Right renal cortex interstitium (tissue), 3 donors: ENCODE measurements around the gene EXOC6B. TPM values are rescaled to one million over a fixed set of nuclear protein-coding genes. Genes with fewer than 3 reads are reported as not detected.

Experiments
- DNase-seq, 3 donors: peaks; one replicate each; pipeline ENCODE4 v3.0.0-alpha.2; 2013; ENCODE audit warnings: low read depth in 3 of 3, low spot score in 2 of 3
- polyA plus RNA-seq, 3 donors: library from polyadenylated mRNA; unstranded; fragments of 120-200 nt; gene quantifications; one replicate each; pipeline ENCODE4 v1.2.1, GENCODE V29; 2013; ENCODE audit not compliant: insufficient read length in 3 of 3

EXOC6B gene
- polyA plus RNA-seq, 3 donors = 23.6 to 25.8 (median 24.0) TPM

DNA sequence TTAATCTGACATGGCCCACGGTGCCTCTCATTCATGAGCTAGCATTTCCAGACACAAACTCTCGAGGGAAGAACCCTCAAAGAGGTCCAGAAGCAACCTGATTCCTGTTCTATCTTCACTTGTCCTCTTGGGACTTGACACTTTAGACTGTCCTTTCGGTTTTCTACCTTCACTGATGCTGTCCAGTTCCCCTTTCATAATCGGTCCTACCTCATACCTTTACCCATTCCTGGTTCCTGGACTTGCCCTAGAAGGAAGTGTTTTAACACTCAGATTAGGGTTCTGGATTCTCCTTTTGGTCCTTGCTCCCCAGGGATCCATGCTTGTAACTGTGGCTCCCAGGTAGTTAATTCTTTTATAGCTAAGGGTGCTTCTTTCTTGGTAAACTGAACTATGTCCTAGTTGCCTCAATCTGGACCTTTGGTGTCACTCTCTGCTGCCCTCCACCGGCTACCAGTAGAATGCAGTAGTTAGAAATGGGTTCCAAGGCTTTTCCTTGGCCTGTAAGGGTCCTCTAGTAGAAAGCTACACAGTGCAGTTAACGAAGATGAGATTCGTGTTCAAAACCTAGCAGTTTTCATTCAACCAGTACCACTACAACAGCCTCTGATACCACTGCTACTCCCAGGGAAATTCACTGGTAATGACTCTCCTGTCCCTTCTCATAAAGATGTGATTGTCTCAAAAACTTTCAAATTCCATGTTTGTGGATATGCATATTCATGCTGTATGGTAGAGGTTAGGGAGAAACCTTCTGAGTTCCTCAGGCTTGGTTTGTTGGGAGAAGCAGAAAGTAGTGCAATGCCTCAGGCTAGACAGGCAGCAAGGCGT is 500.0 kb downstream of the EXOC6B start:
- no peak for DNase-seq

DNA sequence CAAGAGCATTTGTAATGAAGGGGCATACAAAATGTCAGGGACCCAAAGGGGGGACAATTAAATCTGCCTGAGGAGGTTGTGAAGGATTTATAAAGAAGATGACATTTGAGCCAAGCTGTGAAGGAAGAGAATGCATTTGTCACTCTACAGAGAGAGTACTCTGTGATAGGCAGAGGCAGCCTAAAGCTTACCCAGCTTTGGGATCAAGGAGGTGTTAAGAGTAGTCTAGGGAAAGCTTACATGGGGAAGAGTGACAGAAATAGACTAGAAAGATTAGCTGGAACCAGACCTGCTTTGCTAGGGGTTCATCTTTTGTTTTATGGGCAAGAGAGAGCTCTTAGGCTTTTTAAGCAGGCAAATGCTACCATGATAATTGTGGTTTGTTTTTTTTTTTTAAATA is 509.1 kb downstream of the EXOC6B start:
- DNase-seq = no peak

DNA sequence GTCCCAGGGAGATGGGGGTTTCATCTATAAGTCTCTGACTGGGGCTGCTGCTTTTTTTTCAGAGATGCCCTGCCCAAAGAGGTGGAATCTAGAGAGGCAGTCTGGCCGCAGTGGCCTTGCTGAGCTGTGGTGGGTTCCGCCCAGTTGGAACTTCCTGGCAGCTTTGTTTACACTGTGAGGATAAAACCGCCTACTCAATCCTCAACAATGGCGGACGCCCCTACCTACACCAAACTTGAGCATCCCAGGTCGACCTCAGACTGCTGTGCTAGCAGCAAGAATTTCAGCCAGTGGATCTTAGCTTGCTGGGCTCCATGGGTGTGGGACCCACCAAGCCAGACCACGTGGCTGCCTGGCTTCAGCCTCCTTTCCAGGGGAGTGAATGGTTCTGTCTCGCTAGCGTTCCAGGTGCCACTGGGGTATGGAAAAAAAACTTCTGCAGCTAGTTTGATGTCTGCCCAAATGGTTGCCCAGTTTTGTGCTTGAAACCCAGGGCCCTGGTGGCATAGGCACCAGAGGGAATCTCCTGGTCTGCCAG is 525.6 kb downstream of the EXOC6B start:
- DNase-seq = no peak

DNA sequence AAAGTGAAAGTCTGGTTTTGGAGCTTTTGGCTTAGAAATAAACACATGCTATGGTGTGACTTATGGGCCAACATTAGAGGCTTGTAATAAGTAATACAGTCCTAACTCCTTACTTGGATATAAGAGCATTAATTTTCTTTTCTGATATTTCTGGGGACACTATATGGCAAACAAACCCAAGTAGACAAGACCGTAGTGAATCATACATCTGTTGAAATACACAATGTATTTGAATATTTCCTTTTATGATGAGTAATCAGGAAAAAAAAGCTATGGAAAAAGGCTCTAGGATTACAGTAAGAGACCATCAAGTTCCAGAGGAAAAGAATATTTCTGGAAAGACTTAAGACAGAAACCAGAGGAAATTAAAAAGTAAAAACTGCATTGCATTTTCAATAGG is 532.2 kb downstream of the EXOC6B start:
- no peak for DNase-seq

DNA sequence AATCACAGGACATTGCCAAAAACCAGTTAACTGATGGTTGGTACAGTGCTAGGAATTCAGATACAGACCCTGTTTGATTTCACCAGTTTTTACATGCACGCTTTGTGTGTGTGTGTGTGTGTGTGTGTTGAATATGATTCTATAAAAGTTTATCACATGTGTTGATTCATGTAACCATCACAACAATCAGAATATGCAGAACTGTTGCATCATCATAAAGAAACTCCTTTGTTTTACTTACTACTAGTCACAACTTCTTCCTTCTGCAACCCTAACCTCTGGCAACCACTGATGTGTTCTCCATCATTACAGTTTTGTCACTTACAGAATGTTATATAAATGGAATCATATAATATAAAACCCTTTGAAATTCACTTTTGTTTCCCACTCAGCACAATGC is 533.4 kb downstream of the EXOC6B start:
- no peak for DNase-seq

DNA sequence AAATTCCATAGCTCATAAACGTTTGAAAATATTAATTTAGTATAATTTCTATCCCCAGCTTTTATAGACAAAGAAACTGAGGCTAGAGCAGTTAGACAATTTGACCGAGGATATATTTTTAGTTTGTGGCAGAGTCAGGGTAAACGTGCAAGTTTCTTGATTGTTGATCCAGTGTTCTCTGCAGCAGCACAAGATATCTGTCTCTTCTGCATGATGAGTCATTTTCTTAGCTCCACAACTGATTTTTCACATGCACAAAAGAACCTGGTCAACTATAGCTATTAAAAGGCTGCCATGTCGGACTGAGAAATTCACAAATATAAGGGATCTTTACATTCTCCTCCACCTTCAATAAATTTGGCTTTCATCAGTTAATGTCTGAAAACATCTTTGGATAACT is 534.8 kb downstream of the EXOC6B start:
- DNase-seq = no peak

DNA sequence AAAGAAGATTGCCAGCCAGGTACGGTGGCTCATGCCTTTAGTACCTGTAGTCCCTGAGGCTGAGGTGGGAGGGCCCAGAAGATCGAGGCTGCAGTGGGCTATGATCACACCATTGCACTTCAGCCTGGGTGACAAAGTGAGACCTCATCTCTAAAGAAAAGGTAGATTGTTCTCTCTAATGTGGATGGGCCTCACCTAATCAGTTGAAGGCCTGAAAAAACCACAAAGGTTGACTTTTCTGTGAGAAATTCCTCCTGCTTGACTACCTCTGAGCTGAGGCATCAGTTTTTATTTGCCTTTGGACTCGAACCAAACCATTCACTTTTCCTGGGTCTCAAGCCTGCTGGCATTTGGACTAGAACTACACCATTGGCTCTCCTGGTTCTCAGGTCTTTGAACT is 536.1 kb downstream of the EXOC6B start:
- DNase-seq = no peak

DNA sequence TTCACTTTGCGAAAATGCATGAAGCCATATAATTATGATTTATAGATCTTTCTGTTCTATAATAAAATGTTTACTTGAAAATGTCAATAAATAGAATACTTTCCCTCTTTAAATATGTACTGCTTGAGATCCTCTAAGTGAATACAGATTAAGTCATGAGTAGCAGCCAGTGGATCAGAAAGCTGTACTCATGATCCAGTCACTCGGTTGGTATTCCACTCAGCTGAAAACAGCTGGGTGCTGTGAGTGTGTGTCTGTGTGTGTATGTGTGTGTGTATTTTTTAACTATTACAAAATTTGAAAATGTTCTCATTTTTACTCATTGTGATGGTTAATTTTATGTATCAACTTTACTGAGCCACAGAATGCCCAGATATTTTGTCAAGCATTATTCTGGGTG is 536.5 kb downstream of the EXOC6B start:
- no peak for DNase-seq

DNA sequence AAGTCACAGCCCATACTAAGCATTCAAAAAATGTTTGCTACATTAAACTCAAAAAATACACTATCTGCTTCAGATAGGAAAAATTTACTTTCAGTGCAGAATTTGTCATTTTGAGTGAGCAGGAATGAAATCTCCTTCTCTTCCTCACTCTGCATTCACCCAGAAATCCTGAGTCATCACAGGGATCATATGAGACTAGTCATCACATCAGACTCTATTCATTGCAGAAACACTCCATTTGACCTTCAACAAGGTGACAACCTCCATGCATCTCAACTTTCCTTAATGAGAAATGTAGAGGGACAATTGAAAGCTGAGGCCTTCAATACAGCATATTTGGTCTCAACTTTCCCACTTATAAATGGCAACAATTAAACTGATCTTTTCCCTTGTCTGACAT is 547.8 kb downstream of the EXOC6B start:
- no peak for DNase-seq

DNA sequence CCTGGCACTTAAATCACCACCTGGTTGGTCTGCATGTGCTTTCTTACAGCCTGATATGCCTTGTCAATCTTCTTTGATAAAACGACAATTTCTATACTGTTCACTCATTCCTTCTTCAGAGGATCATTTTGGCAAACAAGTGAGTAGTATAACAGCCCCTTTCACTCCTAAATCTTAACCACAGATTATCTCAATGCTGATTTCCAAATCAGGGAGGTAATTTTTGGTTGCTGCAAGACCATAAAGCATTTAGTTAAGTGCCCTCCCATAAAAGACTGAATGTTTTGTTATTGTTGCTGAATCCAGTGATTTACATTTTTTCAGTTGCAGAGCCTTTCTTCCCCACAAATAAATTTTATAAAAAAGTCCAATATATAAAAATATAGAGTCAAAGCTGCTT is 549.0 kb downstream of the EXOC6B start:
- DNase-seq = no peak

DNA sequence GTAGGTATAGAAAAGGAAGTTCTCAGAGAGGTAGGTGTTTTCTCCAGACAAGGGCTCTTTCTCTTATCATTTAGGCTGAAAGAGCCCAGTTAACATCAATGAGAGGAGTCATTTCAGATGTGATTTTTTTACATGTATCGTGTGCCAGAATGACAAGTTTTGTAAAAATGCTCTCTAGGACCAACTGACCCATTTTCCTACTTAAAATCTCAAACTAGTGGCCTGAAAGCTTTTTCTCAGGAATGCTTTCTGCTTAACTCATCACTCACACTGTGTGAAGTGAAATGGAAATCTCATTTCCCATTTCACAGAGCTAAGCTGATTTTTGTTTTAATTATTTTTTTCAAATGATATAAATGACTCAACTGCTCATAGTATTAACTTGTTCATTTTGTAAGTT is 549.5 kb downstream of the EXOC6B start:
- no peak for DNase-seq

DNA sequence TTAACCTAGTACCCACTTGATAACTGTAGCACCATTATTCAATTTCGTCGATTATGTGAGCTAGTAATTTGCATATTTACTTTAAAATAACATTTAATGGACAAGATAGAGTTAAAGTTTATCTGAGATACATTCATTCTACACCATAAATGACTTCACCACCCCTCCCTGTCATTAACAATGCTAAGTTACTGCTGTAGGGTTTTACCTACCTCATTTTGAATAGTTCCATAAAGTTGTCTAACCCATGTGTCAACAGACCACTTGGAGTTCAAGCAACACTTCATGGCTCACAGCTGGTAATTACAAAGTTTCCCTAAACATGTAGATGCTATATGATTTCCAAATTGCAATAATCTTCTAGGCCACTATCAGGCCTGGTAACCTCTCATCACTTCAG is 550.7 kb downstream of the EXOC6B start:
- no peak for DNase-seq

DNA sequence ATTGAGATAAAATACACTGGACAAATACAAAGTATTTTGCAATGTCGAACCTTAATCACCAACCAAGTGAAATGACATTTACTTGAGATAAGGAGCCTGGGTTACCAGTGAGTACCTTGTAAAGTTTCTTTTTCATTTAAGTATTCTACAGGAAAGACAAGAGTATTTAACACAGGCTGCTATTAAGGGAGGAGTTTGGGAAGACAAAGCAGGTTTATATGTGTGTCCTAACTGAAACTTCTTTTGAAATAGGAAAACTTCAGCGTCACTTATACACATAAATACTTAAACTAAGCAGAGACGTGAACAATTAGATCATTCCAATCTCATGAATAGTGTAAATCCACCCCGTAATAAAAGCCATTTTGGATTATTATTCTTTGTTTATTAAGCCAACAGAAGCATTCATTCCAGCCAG is 551.4 kb downstream of the EXOC6B start:
- DNase-seq = no peak

DNA sequence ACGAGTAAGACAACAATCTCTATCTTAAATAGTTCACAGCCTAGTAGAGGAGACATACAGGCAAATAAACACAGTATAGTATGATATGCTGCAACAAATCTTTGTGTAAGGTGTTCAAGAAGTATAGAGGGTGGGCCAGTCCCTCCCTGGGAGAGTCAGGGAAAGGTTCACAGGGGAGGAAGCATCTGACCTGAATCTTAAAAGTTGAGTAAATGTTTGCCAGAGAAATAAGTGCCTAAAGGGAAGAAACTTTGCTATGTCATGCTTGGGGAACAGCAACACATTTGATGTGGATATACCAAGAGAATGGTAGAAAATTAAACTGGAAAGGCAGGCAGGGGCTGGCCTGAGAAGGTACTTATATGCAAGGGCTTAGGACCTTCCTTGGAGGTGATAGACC is 552.4 kb downstream of the EXOC6B start:
- DNase-seq = no peak

DNA sequence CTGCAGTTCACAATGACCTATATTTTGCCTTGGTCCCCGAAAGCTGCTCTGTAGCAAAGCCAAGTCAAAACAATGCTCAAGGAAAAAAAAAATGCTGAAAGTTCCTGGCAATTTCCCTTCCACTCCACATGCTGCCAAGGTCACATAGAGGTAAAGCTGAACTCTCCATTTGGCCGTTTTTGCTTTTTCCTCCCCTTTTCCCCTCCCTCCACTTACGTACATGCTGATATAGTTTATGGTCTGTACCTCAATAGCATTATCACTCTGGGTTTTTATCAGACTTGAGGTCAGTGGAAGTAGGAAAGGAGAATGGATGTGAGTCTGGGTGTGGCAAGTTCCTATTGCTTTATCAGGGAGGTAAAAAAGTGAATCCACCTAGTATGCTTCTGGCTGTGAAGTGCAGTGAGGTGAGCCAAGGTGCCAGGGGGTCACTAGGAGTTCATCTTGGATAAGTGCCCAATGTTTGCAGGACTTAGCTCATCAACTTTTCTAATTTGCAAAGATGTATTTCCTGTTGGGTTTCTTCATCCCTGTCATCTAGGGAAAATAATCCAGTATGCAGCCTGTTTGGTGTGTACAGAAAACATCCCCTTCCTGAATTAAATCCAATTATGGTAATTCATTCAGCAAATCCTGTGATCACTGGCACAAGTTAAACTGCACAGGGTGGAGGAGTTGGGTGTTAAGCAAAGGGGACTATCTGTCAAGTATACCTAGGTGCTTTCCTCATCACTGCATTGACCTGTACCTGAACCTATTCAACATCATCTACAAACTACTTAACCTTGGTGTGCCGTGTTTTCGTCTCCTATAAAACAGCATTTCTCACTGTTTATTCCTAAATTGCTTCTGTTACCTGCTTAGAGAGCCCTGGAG is 553.8 kb downstream of the EXOC6B start:
- no peak for DNase-seq

DNA sequence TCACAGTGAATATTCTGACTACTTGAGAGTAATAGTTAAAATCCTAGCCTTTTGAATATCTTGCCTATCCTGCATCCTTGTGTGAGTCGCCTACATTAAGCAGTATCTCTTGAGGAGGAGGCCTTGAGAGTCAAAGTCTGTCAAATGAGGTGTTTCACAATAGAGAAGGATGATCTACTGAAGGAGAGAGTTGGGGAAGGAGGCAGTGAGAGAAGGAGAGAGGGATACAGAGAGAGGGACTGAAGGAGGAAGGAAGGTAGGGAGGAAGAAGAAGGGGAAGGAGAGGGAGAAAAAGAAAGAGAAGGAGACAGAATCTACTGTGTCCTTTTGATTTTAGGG is 554.6 kb downstream of the EXOC6B start:
- DNase-seq = no peak

DNA sequence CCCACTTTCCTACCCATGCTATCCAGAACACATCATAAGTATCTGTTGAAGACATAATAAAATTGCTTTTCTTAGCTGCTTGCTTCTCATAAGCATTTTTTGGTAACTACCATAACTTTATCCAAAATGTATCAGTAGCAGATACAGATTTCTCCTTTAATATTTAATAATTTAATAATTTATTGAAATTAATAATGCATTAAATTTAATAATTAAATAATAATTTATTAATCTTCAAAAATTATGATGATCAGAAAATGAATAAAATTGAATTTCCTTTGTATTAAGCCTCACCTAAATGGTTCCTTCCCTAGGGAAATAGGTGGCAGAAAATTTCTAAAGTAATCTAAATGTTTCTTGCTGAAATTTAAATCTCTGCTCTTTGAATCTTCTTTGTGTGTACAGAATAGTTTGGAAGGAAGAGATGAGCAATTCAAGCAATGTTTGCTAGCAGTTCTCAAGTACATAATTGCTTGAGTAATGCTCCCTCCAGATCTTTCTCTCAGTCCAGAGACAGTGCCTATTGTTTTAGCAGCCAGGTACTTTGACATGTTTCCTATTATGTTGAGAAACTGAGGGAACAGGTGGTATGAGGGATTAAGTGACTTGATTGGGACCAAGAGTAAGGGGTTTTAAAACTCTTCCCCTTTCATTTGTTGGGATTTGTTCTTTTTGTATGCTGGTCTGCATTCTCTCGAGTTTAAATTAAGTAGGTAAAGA is 555.1 kb downstream of the EXOC6B start:
- no peak for DNase-seq

DNA sequence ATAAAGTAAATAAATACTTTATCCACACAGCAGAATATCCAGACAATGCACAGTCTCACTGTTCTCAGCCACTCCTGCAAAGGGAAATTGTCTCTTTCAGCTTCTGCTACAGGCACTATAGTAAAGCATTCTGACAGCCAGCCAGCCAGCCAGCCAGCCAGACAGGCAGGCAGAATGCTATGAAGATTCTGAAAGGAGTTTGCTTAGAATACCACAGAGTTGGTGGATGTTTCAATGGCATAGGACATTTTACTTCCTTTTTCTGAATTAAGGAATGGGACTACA is 562.1 kb downstream of the EXOC6B start:
- DNase-seq = no peak

DNA sequence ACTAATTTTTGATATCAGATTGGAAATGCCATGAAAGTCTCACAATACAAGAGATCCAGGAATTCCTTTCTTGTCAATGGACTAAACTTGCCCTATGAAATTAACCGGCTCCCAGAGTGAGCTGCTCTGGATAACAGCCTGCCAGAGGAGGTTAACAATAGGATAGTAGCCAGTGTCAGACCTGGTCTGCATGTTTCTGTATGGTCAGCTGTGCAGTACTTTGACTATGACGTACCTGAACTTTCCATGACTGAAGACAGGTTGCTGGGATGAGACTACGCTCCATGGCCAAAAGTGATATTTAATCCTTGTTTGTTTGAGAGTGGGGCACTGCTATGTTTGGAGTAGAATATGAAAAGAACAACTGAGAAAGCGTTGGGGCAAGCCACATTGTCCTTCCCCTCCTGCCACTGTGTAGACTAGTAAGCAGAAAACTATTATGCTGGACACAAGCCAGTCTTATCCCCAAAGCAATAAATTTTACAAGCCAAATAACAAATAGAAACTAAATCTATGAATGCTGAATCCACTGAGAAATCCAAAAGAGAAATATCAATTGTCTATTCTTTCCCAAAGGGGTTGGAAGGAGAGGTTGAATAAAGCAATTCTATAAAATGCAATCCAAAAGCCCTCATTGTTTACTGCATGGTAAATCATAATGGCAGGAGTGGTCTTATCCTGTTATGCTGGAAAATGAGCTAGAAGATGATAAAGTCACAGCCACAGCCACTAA is 562.6 kb downstream of the EXOC6B start:
- DNase-seq = no peak

DNA sequence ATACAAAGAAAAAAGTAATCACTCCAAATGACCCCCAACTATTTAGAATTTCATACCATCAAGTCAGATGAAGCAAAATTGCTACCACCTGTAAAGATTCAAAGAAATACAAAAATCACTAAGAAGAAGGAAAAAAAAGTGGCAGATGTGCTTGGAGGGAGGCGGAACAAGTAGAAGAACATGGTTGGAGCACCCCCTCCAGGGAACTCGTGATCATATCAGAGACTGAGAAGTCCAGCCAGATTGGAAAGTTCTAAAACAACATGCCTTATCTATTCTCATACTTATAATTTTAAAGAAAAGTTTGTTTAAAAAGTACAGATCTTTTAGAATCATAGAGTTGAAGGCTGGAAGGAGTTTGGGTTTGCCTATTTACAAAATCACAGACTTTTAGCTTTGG is 564.8 kb downstream of the EXOC6B start:
- no peak for DNase-seq

DNA sequence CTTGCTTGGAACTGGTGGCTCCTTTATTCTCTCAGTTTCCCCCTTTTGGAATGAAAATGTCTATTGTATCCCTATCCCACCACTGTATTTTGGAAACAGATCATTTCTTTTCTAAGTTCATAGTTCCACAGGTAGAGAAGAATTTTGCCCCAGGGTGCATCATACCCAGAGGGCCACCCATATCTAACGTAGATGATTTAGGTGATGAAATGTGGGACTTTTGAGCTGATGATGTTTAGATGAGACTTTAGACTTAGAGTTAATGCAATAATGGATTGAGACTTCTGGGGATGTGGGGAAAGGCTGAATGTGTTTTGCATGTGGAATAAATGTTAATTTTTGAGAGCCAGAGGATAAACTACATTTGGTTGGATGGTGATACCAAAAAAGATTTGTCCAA is 570.3 kb downstream of the EXOC6B start:
- no peak for DNase-seq
